ENCODE measurements around the gene NRL. TPM values are rescaled to one million over a fixed set of nuclear protein-coding genes. Genes with fewer than 3 reads are reported as not detected.

Gene NRL
- total and polyA plus RNA-seq, 9 of the 15 experiments (the other 6 are each of a cell fraction or from before 2014, with no cell fraction given) = 0.07 to 2.7 (median 1.4) TPM; not detected in 1

GRCh38 chr14:24057271-24057670 lies 57.5 kb downstream of the NRL start:
- no peak overlapping the region for H3K27ac ChIP-seq (ENCODE audit: extremely low read depth, low read depth, low read length)
- H3K27me3 ChIP-seq (ENCODE audit: control insufficient read depth in 2 of 2, insufficient read depth in 2 of 2, low read length in 2 of 2) = peaks cover 0 to 25% of the 10 kb centered on the region in 2 experiments; a peak in 2 of 5 replicates
- H3K9ac ChIP-seq (ENCODE audit: insufficient read depth in 1 of 2, low read depth in 2 of 2, low read length in 2 of 2) = no peak overlapping the region
- no peak for ATAC-seq
- WGBS (ENCODE audit: insufficient coverage, low coverage, missing lambda C conversion rate) = 10% methylated on average over 2 of the region's 2 CpGs
- H3K9me1 ChIP-seq (ENCODE audit: control insufficient read depth, insufficient read depth, low read length) = no peaks in the 10 kb centered on the region
- ChIA-PET POLR2A (interaction anchor here (1.2 to 3.6 kb wide), 2 partner anchors 12 to 51 kb away, joined by 3 to 12 read pairs; no protein-coding TSS in a partner anchor), CTCF (ENCODE audit: low intra/inter-chr PET ratio) (interaction anchor here (0.5 to 0.9 kb wide), 2 partner anchors 156 to 240 kb away, joined by 3 read pairs; no protein-coding TSS in a partner anchor)
- H3K36me3 ChIP-seq (ENCODE audit: control insufficient read depth, insufficient read depth, low read length) = no peaks in the 10 kb centered on the region
- peaks cover 4% of the 10 kb centered on the region for H4K20me1 ChIP-seq (replicated peaks; ENCODE audit: control insufficient read depth, insufficient read depth, low read length)
- H3K4me1 ChIP-seq (replicated peaks in 1 of 2; ENCODE audit: control insufficient read depth in 2 of 2, insufficient read depth in 2 of 2, low read length in 2 of 2) = peaks cover 9 to 15% of the 10 kb centered on the region in 2 experiments; a peak in 3 of 5 replicates
- intact Hi-C loops (cut with micrococcal nuclease) = no loop called here
- BruUV-seq (replicated peaks) = no TSS peak
- H3K79me2 ChIP-seq (ENCODE audit: control insufficient read depth, insufficient read depth, low read length) = no peaks in the 10 kb centered on the region
- H3K4me3 ChIP-seq = no peak overlapping the region
- H2AFZ ChIP-seq (ENCODE audit: low read depth, low read length) = no peak overlapping the region
- in situ Hi-C loops (cut with MboI) = loop anchor here (5.0 to 10.0 kb wide), 2 partner anchors 35 to 378 kb away; partner anchors contain the start of gene PCK2
- no peak for DNase-seq (ENCODE audit: extremely low read depth in 1 of 4, low spot score in 3 of 4)
- no peak overlapping the region for H3K4me2 ChIP-seq (ENCODE audit: insufficient read depth, low read length)
- no peaks in the 10 kb centered on the region for H3K9me3 ChIP-seq (replicated peaks; ENCODE audit: control insufficient read depth, insufficient read depth, low read depth, low read length)
- FAIRE-seq = no peak
- TF ChIP-seq GTF2B (IDR thresholded peaks at IDR 0.05; ENCODE audit: extremely low read depth, insufficient read length) = no peak
- TF ChIP-seq ZNF41 (CRISPR knock-in tag; conservative IDR thresholded peaks at IDR 0.05) = no peak
- no peak for TF ChIP-seq HMG20A (CRISPR knock-in tag; conservative IDR thresholded peaks at IDR 0.05)
- TF ChIP-seq ARID3B (CRISPR knock-in tag; IDR thresholded peaks at IDR 0.05; ENCODE audit: borderline replicate concordance) = no peak
- TF ChIP-seq MAFG (tag; conservative IDR thresholded peaks at IDR 0.05) = no peak
- no peak for TF ChIP-seq HBP1 (CRISPR knock-in tag; IDR thresholded peaks at IDR 0.05)
- TF ChIP-seq POU5F1 (IDR thresholded peaks at IDR 0.05; ENCODE audit: borderline replicate concordance, low read depth, low read length, partially characterized antibody) = no peak
- TF ChIP-seq ZNF764 (CRISPR knock-in tag; IDR thresholded peaks at IDR 0.05; ENCODE audit: low read depth) = no peak
- TF ChIP-seq GATAD2A (IDR thresholded peaks at IDR 0.05) = no peak
- TF ChIP-seq TAF7 (tag; IDR thresholded peaks at IDR 0.05) = no peak
- no peak for TF ChIP-seq NKRF (IDR thresholded peaks at IDR 0.05; ENCODE audit: borderline replicate concordance)
- TF ChIP-seq THAP12 (CRISPR knock-in tag; IDR thresholded peaks at IDR 0.05) = no peak
- no peak for TF ChIP-seq RHOXF2B (CRISPR knock-in tag; conservative IDR thresholded peaks at IDR 0.05)
